GM10266 (cell line): Measurements from ENCODE around the gene ARHGEF1.

Experiments used
- DNase-seq: peaks from one replicate; pipeline ENCODE4 v3.0.0; 2012; ENCODE audit errors: extremely low spot score
- CTCF ChIP-seq: IDR thresholded peaks from 2 replicates; pipeline ENCODE4 v1.5.1; 2012; ENCODE audit warnings: mild to moderate bottlenecking, low read depth; ENCODE audit not compliant: control insufficient read depth, insufficient read depth; ENCODE audit errors: missing control alignments

ARHGEF1 gene

GRCh38 chr19:41930926-41931592 is 48.1 kb downstream of the ARHGEF1 start:
- peak; percentile 34 for TF ChIP-seq CTCF
- DNase-seq, result no peak

GRCh38 chr19:41932259-41932719 is 49.3 kb downstream of the ARHGEF1 start:
- no peak for DNase-seq
- no peak for TF ChIP-seq CTCF

DNA sequence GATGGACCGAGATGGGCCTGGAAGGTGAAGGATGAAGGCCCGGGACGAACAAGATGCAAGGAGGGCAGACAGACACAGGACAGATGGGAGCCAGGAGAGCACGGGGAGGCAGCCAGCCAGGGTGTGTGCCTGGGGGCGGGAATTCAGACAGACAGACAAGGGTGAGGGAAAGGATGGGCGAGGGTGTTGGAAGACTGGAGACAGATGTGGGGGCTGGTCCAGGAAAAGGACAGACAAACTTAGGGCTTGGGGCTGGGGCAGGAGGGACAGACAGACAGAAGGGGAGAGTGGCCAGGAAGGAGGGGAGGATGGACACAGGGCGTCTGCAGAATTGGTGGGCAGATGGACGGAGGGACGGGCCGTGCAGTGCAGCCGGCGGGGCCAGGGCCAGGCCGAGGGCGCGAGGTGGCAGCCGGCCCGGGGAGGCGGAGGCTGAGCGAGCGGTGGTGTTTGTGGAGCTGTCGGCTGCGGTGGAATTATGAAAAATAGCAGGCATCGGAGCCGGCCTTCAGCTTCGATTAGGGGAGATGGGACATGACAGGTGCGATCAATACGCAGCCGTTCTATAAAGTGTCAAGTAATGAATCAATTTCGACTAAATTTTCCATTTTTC is 49.8 kb downstream of the ARHGEF1 start:
- DNase-seq, result no peak
- no peak for TF ChIP-seq CTCF

GRCh38 chr19:41933693-41934426 is 50.9 kb downstream of the ARHGEF1 start:
- no peak for DNase-seq
- no peak for TF ChIP-seq CTCF

GRCh38 chr19:41934849-41935374 is 51.9 kb downstream of the ARHGEF1 start:
- DNase-seq, result peak; percentile 95
- TF ChIP-seq CTCF, result peak; percentile 85

GRCh38 chr19:41935760-41936415 is 52.9 kb downstream of the ARHGEF1 start:
- DNase-seq, result no peak
- TF ChIP-seq CTCF, result no peak
